Measurements from ENCODE around the gene KBTBD13.
A peak's percentile ranks its signal among the peaks of the same experiment; 100 is the strongest.
"Not testable (repeated sequence)": the region's sequence is repeated elsewhere in the genome, so short reads cannot be mapped to it uniquely, and the experiment has no call there.

The KBTBD13 gene

DNA sequence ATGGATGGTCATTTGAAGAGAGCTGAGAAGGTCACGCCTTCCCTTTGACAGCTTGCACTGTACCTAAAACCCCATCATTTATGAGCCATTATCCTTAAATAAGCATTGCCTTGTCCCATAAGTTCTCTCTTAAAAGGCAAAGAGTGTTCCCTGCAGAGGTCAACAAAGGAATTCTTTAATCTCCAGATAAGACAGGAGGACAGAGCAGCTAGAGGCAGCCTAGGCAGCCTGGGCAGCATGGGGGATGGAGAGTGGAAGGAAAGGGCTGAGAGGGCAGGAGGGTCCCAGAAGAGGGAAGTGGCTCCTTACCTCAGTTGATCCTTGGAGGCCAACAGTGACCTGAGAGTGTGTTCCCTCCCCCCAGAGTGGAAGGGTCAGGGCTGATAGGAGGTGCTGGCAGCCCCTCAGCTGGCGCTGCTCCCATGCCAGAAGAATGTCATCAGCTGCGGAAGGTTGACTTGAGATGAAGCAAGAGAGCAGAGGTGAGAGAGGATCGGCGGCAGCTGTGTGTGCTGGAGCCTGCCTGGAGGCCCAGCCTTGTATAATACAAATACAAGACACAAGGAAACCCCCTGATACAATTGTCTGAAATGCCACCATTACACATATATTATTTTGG, 12.8 kb downstream of the KBTBD13 start:
- peak; percentile 58 for DNase-seq (ENCODE audit: low read depth)

DNA sequence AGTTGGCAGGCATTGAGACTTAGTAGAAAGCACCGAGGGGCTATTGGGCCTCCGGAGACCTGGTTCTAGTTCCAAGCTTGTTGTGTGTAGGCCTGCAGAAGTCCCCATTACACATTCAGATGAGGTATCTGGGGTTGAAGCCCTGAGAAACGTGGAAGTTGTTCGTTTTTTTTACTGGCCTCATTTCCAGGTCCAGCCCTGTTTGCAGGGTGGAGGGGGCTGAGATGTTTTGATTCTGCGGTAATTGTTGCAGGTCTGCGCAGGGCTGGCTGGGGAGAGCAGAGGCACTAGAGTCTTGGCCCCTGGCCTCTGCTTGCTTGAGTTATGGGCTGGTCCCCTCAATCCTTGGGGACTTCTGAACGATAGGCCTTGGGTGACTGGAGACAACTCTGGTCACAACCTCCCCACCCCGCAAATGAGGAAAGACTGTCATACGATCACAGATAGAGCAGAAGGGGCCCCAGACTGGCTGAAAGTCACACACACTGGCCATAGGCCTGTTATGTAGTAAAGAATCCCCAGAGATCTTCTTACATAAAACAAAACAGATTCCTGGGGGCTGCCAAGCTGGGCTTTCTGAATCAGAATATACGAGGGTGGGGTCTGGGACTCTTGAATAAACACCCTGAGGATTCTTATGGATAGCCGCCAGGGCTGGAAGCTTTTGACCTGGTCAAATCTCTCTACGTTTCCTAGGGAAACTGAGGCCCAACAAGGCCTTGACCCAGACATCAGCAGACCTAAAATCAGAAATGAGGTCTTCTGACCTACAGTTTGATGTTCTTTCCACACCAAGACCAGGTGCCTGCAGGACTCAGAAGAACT, 15.6 kb downstream of the KBTBD13 start:
- no peak for DNase-seq (ENCODE audit: low read depth)

DNA sequence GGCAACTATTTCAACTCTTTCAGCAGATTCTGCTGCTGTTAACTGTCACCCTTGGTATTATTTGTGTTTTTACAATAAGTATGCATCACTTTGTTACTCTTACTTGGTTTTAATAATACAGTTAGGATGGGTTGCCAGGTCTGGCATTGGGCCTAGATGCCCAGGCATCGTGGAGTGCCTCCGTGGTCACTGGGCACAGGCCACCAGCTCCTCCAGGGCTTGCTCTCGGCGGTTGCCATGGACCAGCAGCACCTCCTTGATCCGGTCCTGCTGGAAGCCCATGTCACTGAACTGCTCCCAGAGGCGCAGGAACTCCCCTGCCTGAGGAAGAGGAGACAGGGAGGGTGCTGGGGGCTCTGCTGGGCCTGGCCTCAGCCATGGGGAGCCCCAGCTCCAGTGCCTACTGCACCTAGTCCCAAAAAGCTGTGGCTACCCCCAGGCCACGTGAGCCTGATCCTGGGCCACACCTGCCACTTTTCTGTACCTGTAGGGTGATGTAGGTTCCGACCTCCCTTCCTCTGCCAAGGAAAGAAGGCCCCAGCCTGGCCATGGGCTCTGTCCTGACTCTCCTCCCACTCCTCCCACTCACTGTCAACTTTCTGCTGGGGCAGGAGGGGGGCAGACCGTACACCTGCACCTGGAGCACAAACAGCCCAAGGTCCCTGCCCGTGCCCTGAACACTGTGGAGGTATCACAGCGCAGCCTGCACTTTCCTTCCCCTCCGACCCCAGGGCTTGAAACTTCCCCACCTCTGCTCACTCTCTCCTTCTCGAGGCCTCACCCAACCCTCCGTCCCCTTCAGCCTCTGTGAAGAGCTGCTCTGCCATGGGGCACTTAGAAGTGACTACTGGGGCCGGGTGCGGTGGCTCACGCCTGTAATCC, 16.6 kb downstream of the KBTBD13 start:
- no peak for DNase-seq (ENCODE audit: low read depth)

DNA sequence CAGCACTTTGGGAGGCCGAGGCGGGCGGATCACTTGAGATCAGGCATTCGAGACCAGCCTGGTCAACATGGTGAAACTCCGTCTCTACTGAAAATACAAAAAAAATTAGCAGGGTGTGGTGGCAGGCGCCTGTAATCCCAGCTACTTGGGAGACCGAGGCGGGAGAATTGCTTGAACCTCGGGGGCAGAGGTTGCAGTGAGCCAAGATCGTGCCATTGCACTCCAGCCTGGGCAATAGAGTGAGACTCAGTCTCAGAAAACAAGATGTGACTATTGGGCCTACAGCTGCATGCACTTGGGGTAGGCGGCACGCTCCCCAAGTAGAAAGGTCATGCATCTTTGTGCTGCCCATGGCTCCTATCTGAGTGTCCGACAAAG, 17.2 kb downstream of the KBTBD13 start:
- DNase-seq (ENCODE audit: low read depth): not testable (repeated sequence)

DNA sequence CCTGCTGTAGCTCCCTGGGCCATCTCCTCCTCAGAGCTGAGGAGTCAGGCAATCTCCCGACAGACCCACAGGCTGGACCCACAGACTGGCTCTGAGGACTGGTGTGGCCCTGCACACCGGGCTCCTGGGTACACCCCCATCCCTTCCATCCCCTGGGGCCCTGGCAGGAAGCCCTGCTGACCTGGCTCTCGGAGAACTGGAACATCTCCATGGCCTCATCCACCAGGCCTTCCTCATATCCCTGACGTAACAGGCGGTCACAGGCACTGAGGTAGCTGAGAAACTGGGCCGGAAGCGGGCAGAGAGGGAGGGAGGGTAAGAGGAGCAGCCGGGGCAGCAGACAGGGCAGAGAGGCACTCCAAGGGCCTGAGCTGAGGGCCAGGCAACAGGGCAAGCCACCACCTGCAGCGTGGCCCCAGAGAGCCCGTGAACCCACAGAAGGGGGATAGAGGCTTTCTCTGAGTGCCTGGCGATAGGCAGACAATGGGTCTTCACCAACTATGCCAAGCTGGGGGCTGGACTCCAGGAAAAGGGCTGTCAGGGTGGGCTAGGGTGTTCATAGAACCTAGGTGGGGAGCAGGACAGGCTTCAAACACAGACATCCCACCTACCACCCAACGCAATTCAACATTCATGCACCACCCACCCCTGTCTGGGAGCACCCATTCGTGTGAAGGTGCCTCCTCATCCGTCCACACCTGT, 17.9 kb downstream of the KBTBD13 start:
- peak; percentile 84 for DNase-seq (ENCODE audit: low read depth)

DNA sequence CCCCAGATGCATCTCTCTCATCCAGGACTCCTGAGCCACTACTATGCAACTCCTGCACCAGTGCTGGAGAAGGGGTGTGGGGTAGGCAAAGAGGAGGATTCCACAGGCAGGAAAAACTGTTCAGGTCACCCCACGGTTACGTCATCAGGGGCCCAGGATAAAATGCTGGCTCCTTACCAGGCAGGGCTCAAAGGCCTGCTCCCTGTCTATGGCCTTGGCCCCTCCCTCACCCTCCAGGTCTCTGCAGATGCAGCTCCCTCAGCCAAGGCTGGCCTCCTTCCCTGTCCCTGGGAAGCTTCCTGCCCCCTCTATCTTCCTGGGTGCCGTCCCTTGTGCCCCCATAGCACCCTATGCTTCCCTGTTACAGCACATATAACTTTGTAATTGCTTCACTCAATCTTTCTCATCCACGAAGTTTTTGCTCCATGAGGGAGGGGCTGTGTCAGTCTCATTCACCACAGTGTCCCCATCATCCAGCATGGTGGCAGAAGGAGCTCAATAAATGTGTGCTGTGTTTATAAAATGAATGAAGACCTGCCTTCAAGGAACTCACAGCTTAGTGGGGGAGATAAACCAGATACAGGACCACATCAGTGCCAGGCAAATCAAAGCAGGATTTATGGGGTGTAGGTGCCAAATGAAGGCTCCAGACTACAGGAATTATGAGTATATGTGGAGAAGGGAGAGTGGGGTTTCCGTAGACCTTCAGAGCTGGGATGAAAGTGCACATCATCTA, 18.6 kb downstream of the KBTBD13 start:
- DNase-seq (ENCODE audit: low read depth): peak; percentile 65

DNA sequence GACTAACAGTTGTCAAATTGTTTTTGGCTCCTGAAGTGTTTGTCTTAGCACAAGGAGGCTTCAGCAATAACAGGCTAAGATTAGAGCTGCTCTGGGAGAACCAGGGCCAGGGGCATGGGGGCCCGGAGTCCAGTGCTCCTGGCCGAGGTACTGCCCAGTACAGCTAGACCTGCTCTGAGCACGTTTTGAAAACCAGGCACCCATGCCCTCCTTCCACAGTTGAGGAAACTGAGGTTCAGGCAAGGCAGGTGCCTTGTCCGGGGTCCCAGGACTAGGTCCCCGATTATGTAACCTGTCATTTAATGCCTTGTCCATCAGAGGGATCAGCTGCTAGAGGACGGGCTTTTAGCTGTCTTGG, 19.2 kb downstream of the KBTBD13 start:
- no peak for DNase-seq (ENCODE audit: low read depth)

DNA sequence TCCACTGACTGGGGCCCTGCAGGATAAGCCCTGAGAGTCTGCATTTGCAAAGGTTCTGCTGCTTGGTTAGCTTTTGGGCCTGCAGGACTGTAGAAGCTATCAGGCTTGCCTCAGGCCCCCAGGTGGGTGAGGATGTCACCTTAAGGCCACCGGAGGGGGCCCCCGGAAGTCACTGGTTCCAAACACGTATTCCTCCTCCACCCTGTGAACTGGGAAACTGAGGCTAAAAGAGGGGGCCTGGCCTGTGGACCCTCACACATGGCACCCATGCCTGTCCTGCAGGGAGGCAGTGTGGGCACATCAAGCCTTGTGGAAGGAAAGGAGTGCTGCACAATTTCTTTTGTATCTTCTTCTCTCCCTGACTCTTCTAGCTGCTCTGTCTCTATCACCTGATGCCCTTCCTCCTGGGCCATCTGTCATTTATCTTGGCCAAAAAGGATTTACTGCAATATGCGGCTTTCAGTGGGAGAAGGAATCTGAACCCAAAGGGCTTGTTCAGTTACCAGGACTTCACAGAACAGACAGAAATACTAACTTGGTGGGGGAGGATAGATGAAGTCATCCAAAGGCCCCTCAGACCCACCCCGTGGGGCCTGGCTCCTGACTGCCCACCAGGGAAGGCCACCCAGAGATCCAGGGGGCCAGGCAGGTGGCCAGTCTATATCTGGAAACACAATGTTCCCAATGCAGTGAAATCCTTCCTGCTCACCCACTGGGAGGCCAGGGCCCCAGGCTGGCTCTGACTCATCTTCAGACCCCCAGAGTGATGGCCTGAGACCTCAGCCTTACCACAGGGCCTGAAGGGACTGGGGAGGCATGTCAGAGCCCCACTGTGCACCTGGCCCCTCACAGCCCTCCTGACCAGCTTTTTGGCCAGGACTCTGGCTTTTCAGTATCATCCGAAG, 20.2 kb downstream of the KBTBD13 start:
- peak; percentile 49 for DNase-seq (ENCODE audit: low read depth)

DNA sequence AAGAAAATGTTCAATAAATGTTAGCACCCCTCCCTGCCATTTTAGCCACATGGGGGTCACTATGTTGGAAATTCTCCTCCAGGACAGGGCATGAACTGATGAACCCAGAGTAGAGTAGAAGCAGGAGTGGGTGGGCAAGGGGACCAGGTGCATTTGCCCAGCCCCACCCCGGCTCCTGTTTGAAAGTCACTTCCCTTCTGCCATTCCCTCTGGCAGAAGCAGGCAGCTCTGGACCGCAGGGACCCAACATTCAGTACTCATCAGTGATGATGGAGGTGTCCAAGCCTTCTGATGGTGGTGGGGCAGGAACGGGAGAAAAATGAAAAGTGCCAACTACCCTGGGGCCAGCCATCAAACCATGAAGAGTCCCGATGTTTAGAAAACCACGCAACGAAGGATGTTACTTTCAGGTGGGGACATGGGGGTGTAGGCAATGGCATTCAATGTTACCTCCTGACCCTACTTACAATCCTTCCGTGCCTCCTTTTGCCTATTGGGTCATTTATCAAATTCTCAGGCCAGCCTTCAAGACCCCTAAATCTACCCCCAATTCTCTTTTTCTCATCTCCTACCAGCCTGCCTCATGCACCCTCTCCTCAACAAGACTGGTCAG, 21.2 kb downstream of the KBTBD13 start:
- no peak for DNase-seq (ENCODE audit: low read depth)

DNA sequence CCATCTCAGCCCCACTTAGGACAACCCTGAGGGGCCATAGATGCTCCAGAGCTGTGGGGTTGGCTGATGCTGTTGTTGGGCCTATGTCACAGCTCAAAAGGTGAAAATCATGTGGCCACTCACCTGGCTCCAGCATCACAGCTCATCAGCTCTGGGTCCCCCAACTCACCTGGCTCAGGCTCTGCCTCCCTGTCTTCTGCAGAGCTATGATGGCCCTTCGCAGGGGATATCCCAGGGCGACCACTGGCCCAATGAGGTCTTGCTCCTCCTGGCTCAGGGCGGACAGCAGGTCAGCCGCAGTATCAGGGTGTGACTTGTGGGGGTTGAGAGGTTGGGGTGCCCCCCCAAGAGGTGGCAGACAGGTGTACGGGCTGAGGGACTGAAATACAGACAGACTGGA, 22.8 kb downstream of the KBTBD13 start:
- DNase-seq (ENCODE audit: low read depth): no peak

DNA sequence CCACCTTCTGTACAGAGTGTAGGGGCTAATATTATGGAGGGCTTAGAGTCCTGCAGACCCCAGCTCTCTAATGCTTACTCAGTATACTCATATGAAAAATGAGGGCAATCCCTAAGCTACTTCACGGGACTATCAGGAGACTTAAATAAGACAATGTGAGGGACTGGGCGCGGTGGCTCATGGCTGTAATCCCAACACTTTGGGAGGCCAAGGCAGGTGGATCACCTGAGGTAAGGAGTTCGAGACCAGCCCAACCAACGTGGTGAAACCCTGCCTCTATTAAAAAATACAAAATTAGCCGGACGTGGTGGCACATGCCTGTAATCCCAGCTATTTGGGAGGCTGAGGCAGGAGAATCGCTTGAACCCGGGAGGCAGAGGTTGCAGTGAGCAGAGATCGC, 23.3 kb downstream of the KBTBD13 start:
- not testable (repeated sequence) for DNase-seq (ENCODE audit: low read depth)

DNA sequence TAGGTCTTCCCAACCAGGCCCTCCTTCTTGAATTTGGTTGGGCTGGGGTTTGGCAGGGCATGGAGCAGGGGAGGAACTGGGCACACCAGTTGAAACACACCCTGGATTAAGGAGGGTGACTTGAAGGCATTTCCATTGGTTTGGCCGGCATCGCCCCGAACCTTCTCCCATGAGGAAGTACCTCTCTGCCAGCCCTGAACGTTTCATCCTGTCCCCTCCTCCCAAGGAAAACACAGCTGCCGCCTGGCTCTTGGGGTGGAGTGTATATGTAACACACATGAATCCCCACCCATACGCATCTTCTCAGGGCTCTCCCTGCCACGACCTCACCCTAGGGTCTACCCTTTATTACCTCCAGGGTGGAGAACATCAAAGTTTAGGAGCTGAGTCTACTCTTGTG, 23.9 kb downstream of the KBTBD13 start:
- DNase-seq (ENCODE audit: low read depth): no peak

DNA sequence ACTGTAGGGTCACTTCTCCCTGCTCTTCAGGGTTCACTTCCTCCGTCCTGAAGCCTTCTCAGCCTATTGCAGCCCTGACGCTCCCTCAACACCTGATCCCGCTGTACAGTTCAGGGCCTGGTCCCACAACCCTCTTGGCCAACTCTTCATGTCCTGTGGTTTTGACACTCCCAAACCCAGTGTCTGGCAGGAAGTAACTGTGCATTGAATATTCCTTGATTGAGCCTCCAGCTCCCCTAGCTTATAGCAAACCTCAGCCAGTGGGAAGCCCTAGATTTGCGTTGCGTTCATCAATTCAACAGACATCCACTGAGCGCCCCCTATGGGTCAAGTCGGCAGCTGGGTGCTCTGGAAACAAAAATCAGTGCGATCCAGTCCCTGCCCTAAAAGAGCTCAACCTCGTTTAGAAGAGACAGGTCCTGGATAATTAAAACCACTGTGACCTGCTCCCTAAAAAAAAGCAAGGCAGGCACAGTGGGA, 24.9 kb downstream of the KBTBD13 start:
- peak; percentile 69 for DNase-seq (ENCODE audit: low read depth)

DNA sequence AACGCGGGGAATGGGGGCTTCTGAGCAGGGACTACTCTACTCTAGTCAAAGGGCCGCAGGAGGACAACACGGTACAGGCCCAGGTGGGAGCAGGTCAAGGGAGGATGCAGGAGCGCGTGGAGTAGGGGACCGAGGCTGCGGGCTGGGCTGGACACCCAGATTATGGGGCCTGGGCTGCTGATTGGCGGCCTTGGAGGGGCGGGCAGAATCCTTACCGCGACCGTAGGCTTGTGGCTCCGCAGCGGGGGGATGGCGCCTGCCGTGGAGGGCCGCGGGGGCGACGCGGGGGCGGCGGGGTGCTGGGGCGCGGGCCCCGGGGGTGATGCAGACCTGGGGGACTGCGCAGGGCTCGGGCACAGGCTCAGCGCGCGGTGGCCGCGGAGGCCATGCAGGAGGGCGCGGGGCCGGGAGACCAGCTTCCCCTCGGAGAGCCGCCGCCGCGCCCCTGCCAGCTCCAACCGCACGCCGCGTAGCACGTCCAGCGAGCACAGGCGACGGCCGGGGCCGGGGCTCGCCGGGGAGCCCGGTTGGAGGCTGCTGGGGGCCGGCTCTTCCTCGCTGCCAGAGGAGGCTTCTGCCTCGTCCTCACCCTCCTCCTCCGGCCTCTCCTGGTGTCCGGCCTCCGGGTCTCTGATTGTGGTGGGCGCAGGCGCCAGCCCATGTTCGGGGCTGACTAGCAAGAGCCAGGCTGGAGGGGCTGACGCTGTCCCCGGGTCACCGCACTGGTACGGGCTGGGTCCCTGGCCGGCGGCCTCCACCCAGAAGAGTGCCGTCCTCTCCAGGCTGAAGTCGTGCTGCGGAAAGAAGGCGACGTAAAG, 25.6 kb downstream of the KBTBD13 start:
- no peak for DNase-seq (ENCODE audit: low read depth)

DNA sequence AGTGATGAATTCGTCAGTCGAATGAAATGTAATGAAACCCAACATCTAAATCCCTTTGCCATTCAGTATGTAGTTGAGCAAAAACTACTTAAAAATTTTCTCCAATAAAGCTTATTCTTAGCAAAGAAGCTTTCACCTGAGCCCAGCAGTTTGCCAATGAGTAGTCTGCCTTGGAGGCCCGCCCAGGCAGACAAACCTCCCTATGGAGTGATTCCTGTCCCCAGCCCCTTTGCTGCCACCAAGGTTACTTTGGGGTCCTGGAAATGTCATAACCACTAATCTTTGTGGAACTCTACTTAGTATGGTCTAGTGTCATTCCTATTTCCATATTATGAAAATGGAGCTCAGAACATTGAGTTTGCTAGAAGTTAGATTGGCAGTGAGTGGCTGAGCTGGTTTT, 26.4 kb downstream of the KBTBD13 start:
- DNase-seq (ENCODE audit: low read depth): no peak

DNA sequence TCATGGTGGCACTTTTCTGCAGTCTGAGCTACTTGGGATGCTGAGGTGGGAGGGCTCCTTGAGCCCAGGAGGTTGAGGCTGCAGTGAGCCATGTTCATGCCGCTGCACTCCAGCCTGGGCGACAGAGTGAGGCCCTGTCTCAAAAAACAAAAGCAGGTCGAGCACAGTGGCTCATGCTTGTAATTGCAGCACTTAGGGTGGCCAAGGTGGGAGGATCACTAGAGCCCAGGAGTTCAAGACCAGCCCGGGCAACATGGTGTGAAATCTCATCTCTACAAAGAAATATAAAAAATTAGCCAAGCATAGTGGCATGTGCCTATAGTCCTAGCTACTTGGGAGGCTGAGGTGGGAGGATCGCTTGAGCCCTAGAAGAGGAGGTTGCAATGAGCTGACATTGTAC, 28.5 kb downstream of the KBTBD13 start:
- DNase-seq (ENCODE audit: low read depth): no peak

DNA sequence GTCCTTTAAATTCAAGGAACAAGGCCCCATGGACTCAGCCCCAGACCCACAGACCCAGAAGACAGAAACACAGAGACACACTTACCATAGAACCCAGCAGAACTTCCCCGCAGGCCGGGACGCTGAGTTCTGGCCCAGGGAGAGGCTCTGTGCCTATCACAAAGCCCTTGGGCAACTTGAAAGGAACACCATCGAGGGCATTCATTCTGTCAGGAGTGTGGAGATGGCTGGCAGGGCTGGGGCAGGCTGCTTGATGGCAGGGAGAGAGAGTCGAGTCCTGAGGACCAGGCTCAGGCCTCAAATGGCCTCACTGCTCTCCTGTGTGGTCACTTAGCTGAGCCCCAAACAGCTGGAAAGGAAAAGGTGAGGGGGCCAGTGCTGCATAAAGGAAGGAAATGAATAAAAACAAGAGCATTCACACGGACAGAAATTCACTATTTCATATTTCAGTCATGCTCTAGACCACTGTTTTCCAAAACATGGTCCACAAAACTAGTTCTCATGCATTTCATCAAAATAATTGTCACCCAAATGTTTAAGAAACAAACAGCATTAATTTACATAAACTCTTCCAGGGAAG, 29.6 kb downstream of the KBTBD13 start:
- no peak for DNase-seq (ENCODE audit: low read depth)

DNA sequence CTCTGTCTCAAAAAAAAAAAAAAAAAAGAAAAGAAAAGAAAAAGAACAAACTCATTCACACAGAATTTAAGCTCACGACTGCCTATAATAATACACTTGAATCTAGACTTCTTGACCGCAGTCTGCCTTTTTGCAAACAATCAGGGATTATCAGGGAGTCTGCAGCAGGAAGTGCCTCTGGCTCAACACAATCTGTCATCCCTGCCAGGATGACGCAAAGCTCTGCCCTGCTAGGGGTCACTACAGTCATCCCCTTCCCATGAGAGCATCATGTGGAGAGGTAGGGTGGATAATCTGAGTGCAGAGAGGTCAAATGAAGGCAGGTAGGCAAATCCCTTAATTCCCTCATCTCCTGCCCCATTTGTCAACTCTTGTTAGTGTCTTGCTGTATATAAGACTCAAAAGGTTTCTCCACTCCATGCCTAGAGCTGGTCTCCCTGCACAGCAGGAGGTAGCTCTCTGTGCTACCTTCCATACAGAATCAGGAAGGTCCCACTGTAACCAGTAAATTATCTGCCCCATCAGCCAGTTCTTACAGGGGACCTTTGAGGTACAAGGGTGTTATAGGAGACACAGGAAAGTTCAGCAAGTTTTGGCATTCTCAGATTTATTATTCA, 34.2 kb downstream of the KBTBD13 start:
- DNase-seq (ENCODE audit: low read depth): peak; percentile 90

Measured in amniotic epithelial cell (primary cell).